Stimulated activated CD8-positive, alpha-beta memory T cell treated with anti-CD3 and anti-CD28 coated beads, Interleukin-2, amount 100 ng/mL, for 1 hour (primary cell): ENCODE results near the gene SRGAP3.

Source experiments
- DNase-seq, 2 donors: peaks; one replicate each; pipeline ENCODE4 v3.0.0-alpha.2; 2020; ENCODE audit warnings: low read depth in 2 of 2

The SRGAP3 gene

DNA sequence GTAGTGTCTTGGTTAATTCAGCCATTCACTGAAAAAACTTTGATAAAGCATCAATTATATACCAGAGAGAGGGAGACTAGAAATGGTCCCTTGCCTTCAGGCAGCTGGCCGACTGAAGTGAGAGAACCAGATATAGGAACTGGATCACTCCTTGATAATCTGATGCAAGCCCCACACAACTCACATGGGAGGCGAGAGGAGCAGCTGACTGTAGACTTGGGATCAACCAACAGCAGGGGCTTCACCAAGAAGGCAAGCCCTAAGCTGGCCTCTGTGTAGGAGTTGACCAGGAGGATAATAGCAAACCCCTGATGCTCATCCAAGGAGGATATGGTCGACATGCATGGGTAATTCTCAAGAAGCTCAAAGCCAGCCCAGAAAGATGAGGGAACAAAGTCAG lies 133.1 kb downstream of the SRGAP3 start:
- DNase-seq: no peak

DNA sequence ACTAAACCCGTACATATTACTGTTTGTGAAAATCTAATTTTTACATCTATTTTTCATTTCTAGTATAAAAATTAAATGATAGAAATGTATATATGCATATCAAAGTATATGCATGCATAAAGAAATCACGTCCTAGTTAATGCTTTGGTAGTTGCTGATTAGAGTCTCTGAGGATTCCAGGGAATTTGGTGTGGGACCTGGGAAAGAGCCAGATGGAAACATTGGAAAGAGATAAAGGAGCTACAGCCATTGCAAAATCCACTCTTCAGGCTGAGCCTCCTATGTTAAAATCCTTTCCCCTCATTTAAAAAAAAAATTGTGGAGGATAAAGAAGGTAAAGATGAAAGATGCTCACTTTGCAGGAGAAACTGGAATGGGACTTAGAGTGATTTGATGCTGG lies 134.1 kb downstream of the SRGAP3 start:
- no peak for DNase-seq

DNA sequence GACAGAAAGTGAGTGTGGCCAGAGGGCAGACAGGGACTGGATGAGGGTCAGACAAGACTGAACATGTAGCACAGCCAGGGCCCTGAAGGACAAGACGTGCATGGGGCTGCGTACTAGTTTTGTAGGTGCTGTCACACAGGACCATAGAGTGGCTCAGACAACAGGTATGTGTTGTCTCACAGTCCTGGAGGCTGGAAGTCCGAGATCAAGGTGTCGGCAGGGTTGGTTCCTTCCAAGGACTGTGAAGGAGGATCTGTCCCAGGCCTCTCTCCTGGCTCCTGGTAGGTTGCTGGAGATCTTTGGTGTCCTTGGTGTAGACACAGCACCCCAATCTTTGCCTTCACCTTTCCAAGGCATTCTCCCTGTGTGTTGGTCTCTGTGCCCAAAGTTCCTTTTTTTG lies 136.4 kb downstream of the SRGAP3 start:
- no peak for DNase-seq

DNA sequence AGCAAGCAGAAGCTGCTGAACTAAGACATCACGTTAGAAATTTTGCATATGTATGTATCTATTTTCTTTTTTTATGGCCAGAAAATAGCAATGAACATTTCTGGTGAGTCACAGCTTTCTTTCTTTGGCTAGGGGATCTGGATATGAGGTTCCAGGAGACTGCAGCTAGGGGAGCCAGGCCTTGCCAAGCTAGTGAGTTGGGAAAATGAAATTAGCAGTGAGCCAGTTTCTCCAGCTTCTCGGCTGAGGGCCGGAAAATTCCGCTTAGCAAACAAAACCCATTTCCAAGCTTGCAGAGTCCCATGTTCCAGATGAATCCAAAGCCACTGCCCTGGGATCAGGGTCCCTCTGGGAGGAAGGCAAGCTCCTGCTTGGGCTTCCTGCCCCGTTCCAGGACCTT lies 137.6 kb downstream of the SRGAP3 start:
- DNase-seq: no peak

DNA sequence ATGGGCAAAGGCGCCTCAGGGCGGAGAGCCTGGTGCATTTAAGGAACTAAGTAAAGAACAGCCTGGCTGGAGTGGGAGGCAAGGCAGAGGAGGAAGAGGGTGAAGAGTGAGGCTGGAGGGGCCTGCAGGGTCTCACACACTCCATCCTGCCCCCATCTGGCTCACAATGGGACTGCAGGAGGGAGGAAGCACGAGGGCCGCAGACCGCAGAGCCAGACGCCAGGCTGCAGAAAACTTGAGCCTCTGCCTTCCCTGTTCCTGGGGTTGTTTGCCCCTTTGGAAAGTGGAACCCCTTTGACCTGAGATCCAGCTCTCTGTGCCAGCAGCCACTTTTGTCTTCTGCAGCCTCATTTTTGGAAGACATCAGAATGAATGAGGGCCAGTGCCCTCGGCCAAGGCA lies 138.0 kb downstream of the SRGAP3 start:
- no peak for DNase-seq

DNA sequence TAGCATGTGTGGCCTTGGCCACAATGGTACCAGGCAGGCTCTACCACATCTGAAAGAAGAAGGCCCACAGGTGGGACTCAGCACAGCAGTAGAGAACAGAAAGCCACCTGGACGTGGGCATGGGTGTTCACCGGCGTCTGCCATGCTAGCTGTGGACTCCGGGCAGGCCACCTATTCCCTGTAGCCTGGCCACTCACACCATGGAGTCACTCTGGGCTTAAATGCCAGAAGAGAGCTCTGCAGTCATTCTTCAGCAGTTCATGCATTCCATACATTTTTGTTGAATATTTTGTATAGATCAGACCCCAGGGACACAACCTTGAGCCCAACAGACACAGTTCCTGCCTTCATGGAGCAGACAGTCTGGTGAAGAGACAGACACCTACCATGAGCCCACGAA lies 138.6 kb downstream of the SRGAP3 start:
- DNase-seq: no peak

DNA sequence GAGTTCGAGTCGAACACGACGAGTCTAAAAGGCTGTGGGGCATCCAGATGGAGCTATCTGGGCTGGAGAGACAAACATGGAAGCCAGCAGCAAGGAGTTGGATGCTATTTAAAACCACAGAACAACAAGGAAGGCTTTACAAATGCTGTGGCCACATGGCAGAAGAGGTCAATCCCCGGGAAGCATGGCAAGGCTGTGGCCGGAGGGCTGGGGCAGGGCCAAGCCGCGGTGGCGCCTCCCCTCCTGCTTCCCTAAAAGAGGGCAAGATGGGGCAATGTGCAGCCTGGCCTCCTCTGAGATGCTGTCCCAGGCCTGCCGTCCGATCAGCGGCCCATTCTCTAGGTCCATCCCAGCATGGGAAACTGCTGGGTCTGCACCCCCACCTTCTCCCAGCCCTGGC lies 139.1 kb downstream of the SRGAP3 start:
- DNase-seq: no peak

DNA sequence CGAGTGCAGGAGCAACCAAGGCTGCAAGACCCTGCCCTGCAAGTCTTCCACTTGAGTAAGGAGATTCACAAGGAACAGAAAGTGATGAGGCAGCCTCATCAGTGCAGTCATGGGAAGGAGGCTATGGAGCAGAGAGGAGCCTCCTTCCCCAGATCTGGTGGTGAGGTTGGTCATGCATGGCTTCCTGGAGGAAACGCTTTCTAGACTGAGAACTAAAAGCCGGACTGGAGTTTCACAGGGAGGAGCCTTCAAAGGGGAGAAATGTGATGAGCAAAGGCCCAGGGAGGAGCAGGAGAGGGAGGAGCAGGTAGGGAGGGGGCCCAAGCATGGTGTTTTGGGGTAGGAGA lies 139.9 kb downstream of the SRGAP3 start:
- no peak for DNase-seq

DNA sequence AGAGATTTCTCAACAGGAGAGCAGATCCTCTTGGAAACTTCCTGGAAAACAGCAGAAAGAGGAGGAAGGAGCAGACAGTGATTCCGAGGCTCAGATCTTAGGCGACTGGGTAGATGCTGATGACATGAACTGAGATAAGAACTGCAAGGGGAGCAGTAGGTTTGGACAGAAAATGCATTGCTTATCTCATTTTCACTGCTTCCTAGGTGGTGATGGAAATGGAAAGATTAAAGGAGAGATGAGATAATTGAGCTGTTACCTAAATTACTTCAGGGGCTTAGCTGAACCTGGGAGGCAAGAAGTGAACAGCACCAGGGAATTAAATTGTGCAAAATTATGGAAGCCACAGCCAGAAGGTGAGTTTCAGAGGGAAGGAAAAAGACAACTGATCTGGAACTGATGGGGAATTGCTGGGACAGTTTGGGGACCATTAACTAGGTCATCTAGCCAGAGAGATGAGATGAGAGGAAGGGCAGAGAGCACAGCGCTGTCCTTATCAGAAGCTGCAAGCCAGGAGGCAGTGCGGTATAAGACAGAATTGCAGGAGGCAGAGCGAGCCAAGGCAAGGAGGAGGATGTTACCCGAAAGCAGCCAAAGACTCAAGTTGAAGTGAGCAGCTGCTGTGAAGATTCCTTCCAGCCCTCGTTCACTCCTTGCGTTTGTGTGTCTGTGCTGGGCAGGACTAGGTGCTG lies 140.4 kb downstream of the SRGAP3 start:
- no peak for DNase-seq

DNA sequence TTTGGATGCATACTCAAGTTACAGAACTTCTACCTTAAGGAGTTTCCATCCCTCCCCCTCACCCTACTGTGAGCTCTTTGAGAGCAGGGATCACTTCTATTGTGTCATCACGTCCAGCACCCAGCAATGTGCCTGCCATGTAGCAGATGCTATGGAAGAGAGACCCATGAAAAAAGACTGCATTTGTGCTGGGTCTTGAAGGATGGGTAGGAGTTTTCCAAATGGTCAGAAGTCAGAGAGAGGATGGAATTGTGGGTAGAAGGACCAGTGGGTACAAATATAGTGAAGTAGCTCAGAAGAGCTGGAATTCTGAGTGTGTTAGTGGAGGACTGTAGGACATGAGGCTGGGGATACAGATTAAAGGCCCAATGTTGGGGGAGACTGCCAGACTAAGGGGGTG lies 141.7 kb downstream of the SRGAP3 start:
- no peak for DNase-seq

DNA sequence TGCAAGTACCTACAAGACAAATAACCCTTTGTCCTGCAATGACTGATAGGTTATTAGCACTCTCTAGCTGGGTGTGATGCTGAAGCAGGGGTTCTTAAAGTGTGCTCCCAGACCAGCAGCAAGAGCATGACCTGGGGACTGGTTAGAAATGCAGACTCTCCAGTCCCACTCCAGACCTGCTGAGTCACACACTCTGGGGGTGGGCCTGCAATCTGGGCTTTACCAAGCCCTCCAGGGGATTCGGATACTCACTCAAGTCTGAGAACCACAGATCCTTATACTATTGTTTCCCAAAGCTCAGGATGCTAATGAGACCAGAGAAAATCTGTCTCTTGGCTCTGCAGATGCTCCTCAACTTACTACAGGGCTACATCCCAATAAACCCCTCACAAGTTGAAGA lies 144.0 kb downstream of the SRGAP3 start:
- no peak for DNase-seq

DNA sequence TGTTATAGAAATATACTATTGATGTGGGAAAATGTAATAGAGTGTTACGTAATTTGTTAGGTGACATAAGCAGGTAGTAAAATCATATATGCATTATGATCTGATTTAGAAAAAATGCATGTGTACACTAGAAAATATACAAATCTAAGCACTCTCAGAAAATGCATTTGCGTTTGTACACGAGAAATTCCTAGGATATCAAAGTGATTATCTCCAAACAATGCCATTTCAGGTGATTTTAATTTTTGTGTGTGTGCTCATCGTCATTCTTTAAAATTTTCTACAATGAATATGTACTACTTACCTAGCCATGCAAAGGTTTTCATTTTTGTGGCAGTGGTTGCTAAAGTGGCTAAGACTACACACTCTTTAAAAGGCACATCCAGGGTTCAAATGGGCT lies 145.3 kb downstream of the SRGAP3 start:
- no peak for DNase-seq

DNA sequence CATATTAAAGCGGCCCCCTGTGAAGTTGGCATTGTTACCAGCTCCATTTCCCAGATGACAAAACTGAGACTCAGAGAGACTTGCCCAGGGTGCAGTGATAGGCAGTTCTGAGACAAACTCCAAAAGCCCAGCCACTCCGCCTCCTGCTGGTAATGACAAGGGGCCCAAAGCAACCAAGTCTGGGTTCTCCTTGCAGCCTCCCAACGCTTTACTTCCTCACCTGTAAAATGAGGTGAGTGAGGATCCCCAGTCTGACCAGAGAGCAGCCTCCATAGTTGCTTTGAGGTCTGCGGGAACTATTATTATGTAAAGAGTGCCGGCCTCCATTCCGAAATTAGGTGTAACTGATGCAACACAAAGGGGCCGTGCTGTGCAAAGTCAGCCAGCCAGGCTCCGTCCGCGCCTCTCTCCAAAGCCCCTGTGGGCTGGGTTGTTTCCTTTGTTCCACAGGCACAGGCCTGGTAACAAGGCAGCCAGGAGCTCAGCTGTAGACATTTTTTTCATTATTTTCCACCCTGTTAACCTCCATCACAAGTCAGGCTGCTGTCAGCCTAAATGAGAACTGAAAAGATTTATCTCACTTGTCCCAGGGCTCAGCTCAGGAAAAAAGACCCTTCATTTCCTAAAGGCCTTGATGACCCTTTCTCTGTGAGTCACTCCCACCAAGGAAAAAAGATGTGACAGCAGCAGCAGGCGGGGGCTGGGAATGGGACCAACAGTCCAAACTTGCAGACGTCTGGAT lies 147.0 kb downstream of the SRGAP3 start:
- no peak for DNase-seq

DNA sequence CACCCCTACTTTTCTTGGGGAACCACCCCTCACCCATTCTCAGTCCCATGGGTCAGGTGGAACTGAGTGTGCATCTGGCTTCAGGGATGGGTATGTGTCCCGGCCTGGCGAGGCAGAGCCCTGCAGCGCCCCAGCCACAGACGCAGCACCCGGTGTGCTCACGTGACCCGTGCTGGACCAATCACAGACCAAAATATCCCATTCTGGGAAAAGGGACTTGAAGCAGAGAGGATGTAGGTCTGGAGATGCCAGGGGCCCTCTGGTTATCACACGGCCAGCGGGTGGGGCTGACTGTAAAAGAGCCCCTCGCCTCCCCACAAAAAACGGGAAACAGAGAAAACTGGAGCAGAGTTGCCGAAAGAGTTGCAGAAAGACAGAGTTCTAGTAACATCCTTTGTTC lies 148.2 kb downstream of the SRGAP3 start:
- no peak for DNase-seq

DNA sequence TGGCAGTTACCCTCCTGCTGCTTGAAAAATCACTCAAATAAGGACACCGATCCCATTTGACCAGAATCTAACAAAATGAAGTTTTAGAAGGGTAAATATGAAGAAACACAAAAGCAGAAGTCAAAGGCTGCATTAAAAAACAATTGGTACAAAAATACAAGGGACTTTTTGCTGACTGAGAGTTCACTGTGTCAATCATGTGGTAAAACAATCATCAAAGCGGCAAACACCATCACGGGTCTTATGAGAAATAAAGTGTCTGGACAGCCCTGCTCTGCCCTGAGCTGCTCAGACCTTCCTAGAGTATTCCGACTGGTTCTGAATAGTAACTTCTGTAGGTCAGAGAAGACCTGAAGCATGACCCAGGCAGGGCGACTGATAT lies 148.9 kb downstream of the SRGAP3 start:
- DNase-seq: no peak

DNA sequence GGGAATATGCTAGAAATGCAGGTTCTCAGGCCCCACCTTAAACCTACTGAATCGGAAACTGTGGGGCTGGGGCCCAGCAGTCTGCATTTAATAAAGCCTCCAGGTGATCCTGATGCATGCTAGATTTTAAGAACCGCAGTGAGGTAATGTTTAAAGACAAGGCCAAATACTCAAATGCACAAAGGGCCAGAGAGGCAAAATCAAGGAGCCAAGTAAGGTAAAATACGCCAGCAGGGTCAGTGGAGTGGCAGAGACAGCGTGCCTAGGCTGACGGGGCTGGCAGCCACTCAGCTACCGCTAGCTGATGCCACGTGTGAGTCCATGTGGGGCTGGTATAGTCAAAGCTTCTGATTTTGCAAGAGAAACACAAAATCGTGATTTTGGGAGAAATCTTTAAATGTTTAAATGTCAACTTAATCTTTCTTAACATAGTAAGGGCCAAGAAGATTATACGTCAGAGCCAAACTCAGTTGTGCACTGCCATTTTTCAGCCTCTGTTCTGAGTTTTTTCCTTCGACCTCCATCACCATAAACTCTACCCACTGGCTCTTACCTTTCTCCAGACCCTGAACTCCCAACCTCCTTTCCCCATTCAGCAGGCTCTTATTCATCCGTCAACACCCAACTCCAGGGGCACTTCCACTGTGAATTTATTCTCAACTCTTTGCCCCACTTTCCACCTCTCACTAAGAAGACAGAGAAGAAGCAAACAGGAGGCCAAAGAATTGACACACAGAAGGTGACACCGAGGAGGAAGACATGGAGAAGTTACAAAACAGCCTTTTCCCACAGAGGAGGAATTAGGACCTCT lies 149.5 kb downstream of the SRGAP3 start:
- DNase-seq: no peak

DNA sequence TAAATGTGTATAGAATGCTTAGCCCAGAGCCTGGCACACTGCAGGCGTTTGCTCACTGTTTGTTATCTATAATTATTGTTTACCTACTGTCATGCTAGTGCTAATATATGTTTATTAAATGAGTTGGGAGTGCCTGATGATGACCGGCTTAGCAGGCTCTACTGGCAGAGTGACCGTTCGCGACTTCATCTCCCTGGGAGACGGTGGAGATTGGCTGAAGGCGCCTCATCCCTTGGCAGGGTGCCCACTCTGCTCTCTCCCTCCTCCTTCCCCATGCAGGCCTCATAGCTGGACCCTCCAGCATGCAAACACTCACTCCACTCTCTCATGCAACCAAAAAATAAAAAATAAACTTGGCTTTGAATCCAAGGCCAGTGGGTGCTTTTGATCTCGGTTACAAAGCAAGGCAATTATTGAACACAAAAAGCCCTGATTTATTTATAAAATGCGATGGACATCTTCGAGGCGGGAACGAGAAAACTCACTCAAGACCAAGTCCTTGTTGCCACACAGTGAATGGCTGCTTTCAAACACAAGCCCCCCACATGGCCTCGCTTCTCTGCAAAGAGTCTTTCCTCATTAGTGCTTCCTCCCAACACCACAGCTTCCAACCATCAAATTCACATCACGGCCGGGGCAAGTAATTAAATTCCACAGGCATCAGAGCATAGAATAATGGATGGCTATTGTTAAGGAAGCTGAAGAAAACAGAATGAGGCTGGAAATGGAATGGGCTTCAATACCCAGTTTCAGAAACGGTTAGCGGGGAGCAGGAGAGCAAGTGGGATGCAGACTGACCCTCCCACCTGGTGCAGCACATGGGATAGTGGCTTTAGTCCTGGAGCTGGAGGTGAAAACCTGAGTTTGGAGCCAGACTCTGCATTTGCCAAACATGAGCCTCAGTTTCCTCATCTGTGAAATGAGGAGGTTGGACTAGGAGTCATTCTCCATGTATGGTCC lies 150.4 kb downstream of the SRGAP3 start:
- no peak for DNase-seq

DNA sequence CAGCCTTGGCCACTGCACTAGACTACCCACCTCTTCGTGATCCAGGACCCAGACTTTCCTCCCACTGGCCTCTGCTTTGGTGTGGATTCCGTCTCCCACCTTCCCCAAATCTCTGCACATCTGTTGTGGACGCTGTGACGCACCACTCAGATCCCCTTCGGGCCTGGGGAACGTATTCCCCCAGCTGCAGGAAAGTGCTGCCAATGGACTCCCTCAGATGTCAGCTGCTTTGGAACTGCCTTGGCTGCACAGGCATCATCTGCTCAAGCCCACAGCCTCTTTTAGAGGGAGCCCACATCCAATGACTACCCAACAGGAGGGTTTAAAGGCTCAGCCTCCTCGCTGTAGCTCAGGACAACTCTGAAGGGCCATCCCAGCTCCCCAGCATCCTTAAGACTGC lies 152.0 kb downstream of the SRGAP3 start:
- DNase-seq: no peak

DNA sequence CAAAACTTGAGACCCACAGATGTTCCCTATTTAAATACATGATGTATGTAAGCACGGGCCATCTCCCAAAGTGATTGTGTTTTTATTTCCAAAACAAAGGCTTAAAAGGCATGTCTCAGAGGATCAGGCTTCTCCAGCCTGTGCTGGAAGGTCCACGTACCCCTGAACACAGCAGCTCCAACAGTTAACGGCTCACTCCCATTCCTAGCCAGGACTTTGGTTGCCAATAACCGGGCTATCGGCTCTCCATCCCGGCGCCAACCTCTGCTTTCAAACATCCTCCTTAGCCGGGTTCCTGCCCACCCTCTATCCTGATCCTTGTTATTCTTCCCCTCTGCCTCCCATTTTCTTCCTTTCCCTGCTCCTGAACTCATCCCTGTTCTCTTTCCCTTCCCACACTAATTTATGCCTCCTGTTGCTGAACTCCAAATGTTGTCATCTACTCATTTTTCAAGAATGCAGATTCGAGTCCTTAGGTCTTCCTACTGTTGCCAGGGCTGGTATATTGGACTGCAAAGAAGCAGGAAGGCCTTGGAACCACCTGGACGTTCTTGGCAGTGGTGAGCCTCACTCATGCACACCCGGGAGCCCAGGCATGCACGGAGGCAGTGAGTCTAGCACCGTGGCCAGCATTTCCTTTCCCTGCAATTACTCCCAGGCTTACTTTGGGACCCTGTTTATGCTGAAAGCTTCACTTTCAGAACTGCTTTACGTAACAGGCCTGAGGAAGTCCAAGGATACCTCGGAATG lies 157.8 kb downstream of the SRGAP3 start:
- no peak for DNase-seq

DNA sequence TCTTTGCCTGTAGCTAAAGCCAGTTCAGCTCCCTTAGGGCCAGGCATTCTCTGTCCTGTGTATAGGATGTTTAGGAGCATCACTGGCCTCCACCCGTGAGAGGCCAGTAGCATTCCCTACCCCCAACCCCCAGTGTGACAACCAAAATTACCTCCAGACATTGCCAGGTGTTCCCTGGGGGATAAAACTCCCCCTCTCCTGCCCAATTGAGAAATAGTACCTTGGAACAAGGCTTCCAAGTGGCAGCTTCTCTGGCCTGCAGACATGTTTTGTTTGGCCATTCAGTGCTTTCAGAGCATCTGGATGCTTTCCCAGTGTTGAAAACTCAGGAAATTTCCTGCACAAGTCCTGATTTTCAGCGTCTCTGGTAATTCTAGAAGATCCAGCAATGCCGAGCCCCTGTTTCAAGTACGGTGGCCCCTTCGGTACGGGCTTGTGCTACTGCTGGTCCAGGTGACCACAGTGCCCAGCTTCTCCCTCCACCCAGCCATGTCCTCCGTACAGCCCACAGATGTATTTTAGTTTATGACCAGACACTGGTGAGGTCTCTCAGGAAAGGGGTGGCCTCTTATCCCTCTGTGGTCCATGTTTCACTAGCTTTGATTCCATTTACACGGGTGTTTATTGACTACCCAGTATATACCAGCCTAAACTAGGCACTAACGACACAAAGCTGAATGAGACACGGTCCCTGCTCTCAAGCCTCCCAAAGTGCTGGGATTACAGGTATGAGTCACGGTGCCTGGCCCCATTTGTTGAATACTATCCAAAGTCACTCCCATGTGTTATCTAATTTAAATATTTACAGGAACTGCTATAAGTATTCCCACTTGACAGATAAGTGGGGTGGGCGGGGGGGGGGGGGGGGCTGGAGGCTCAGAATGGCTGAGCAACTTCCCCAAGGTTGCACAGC lies 160.7 kb downstream of the SRGAP3 start:
- DNase-seq: no peak
